Smooth muscle cell (in vitro differentiated cells): ENCODE data around the gene SMAD2. TPM values are rescaled to one million over a fixed set of nuclear protein-coding genes. Genes with fewer than 3 reads are reported as not detected.

ENCODE experiments used
- DNase-seq: peaks from one replicate; lab custom pipeline; 2025; ENCODE audit not compliant: unreplicated experiment; lab: John Stamatoyannopoulos, UW
- H2AFZ ChIP-seq: fragments of 200-600 bp; sonication (generic); 2 replicates; pipeline ENCODE4 v1.6.0; 2016; ENCODE audit warnings: antibody characterized with exemption, low read depth, mild to moderate bottlenecking
- H3F3A ChIP-seq: fragments of 200-600 bp; sonication (generic); 2 replicates; pipeline ENCODE4 v1.6.0; 2017; ENCODE audit warnings: antibody characterized with exemption, low read depth
- H3K27ac ChIP-seq: fragments of 200-600 bp; sonication (generic); 2 replicates; pipeline ENCODE4 v1.5.1; 2016; ENCODE audit warnings: low read depth, mild to moderate bottlenecking
- H3K27me3 ChIP-seq: fragments of 200-600 bp; sonication (generic); 2 replicates; pipeline ENCODE4 v1.6.1; 2016; ENCODE audit warnings: low read depth, mild to moderate bottlenecking
- H3K36me3 ChIP-seq: fragments of 200-600 bp; sonication (generic); 2 replicates; pipeline ENCODE4 v1.5.1; 2016; ENCODE audit warnings: low read depth
- H3K4me1 ChIP-seq: fragments of 200-600 bp; sonication (generic); 2 replicates; pipeline ENCODE4 v1.5.1; 2016; ENCODE audit warnings: low read depth
- H3K4me2 ChIP-seq: fragments of 200-600 bp; sonication (generic); 2 replicates; pipeline ENCODE4 v1.6.0; 2016; ENCODE audit warnings: mild to moderate bottlenecking
- H3K4me3 ChIP-seq: fragments of 200-600 bp; sonication (generic); 2 replicates; pipeline ENCODE4 v1.5.1; 2016; ENCODE audit warnings: mild to moderate bottlenecking
- H3K79me2 ChIP-seq: fragments of 200-600 bp; sonication (generic); 2 replicates; pipeline ENCODE4 v1.6.0; 2016; ENCODE audit warnings: low read depth, mild to moderate bottlenecking
- H3K9ac ChIP-seq: fragments of 200-600 bp; sonication (generic); 2 replicates; pipeline ENCODE4 v1.6.0; 2016; ENCODE audit warnings: low read depth
- H3K9me3 ChIP-seq: fragments of 200-600 bp; sonication (generic); replicated peaks from 2 replicates; pipeline ENCODE4 v1.5.1; 2016; ENCODE audit warnings: low read depth
- H4K20me1 ChIP-seq: fragments of 200-600 bp; sonication (generic); 2 replicates; pipeline ENCODE4 v1.6.0; 2016; ENCODE audit warnings: low read depth
- WGBS: methylation state at CpG from one replicate; pipeline ENCODE4 v1.1.7; 2016; ENCODE audit warnings: low lambda C conversion rate; 5-methylcytosine and 5-hydroxymethylcytosine counted together
- polyA plus RNA-seq: library from polyadenylated mRNA; unstranded; fragments of >200 nt; fragmentation: Nextera tagmentation; extraction: Ambion mirVana; gene quantifications from 2 replicates; pipeline ENCODE4 v1.2.1, GENCODE V29; 2016
- total RNA-seq: library from RNA; depleted of rRNA; stranded (reverse); fragments of >200 nt; gene quantifications from 2 replicates; pipeline ENCODE4 v1.2.3, GENCODE V29; 2014
- TF ChIP-seq, protein P1 (sequence below): fragments of 200-600 bp; sonication (generic); IDR thresholded peaks from 2 replicates; pipeline ENCODE4 v1.5.1; 2017; ENCODE audit warnings: borderline replicate concordance, mild to moderate bottlenecking, antibody characterized with exemption; ENCODE audit not compliant: insufficient read depth, poor library complexity, severe bottlenecking

Gene SMAD2
- total and polyA plus RNA-seq, 2 experiments from 2014 or later = 63.8 to 120 TPM

GRCh38 chr18:47817795-47818077 lies 112.7 kb downstream of the SMAD2 start:
- no peak overlapping the region for H2AFZ ChIP-seq
- H3F3A ChIP-seq = no peaks in the 10 kb centered on the region
- H4K20me1 ChIP-seq = no peaks in the 10 kb centered on the region
- H3K36me3 ChIP-seq = no peaks in the 10 kb centered on the region
- WGBS = 92% methylated on average over 1 of the region's 1 CpG
- no peaks in the 10 kb centered on the region for H3K9me3 ChIP-seq
- DNase-seq = no peak
- TF ChIP-seq, protein P1, sequence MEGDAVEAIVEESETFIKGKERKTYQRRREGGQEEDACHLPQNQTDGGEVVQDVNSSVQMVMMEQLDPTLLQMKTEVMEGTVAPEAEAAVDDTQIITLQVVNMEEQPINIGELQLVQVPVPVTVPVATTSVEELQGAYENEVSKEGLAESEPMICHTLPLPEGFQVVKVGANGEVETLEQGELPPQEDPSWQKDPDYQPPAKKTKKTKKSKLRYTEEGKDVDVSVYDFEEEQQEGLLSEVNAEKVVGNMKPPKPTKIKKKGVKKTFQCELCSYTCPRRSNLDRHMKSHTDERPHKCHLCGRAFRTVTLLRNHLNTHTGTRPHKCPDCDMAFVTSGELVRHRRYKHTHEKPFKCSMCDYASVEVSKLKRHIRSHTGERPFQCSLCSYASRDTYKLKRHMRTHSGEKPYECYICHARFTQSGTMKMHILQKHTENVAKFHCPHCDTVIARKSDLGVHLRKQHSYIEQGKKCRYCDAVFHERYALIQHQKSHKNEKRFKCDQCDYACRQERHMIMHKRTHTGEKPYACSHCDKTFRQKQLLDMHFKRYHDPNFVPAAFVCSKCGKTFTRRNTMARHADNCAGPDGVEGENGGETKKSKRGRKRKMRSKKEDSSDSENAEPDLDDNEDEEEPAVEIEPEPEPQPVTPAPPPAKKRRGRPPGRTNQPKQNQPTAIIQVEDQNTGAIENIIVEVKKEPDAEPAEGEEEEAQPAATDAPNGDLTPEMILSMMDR = no peak
- H3K27me3 ChIP-seq = no peaks in the 10 kb centered on the region
- no peaks in the 10 kb centered on the region for H3K4me1 ChIP-seq
- no peak overlapping the region for H3K4me3 ChIP-seq
- no peak overlapping the region for H3K9ac ChIP-seq
- no peaks in the 10 kb centered on the region for H3K79me2 ChIP-seq
- no peak overlapping the region for H3K27ac ChIP-seq
- H3K4me2 ChIP-seq = no peak overlapping the region

DNA sequence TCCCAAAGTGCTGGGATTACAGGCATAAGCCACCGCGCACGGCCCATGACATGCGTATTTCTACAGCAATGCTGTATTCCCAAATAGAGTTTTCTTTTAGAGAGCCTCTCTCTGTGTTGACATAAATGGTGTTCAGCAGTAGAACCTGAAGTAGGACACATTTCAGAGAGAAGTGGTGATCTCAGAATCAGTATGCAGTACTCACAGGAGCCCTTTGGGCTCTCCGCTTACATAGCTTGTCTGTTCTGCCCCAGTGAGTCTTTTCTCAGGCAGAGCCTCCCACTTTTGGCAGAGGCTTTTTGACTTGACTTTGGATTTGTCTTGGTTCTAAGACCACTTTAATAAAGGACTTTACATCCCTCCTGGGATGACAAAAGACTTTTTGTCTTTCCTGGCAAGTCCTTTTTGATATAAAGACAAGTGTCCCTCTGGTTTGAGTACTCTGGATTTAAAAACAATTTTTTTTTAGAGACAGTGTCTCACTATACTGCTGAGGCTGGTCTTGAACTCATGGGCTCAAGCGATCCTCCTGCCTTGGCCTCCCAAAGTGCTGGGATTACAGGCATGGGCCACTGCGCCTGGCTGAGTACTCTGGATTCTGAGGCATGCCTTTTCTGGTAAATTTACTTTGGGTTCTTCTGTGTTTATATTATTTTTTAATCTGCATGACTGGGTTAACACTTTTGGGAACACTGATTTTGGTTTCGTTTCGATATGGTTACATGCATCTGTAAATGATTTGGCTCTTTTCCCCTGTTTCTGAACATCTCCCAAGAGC lies 113.3 kb downstream of the SMAD2 start:
- DNase-seq = no peak
- no peaks in the 10 kb centered on the region for H3K9me3 ChIP-seq
- H3K36me3 ChIP-seq = no peaks in the 10 kb centered on the region
- no peaks in the 10 kb centered on the region for H3F3A ChIP-seq
- H3K9ac ChIP-seq = no peak overlapping the region
- no peaks in the 10 kb centered on the region for H3K27me3 ChIP-seq
- WGBS = 97% methylated on average over 9 of the region's 9 CpGs
- no peak overlapping the region for H2AFZ ChIP-seq
- TF ChIP-seq, protein P1 = no peak
- no peaks in the 10 kb centered on the region for H3K4me1 ChIP-seq
- H3K4me3 ChIP-seq = no peak overlapping the region
- H4K20me1 ChIP-seq = no peaks in the 10 kb centered on the region
- H3K79me2 ChIP-seq = no peaks in the 10 kb centered on the region
- H3K27ac ChIP-seq = no peak overlapping the region
- H3K4me2 ChIP-seq = no peak overlapping the region

GRCh38 chr18:47815486-47816270 lies 114.8 kb downstream of the SMAD2 start:
- DNase-seq = no peak
- H3K4me3 ChIP-seq = no peak overlapping the region
- no peaks in the 10 kb centered on the region for H3F3A ChIP-seq
- no peak overlapping the region for H3K4me2 ChIP-seq
- no peaks in the 10 kb centered on the region for H3K4me1 ChIP-seq
- no peak overlapping the region for H3K9ac ChIP-seq
- 74% methylated on average over 5 of the region's 5 CpGs for WGBS
- no peaks in the 10 kb centered on the region for H3K27me3 ChIP-seq
- TF ChIP-seq, protein P1 = no peak
- no peaks in the 10 kb centered on the region for H3K9me3 ChIP-seq
- no peak overlapping the region for H2AFZ ChIP-seq
- H3K79me2 ChIP-seq = no peaks in the 10 kb centered on the region
- H3K27ac ChIP-seq = no peak overlapping the region
- H4K20me1 ChIP-seq = no peaks in the 10 kb centered on the region
- H3K36me3 ChIP-seq = no peaks in the 10 kb centered on the region
